ENCODE data around the gene FANCI.

Gene FANCI

GRCh38 chr15:89346516-89347231, 102.9 kb downstream of the FANCI start:
- no peak overlapping the region for H3K27ac ChIP-seq (ENCODE audit: low read depth, low read length)

GRCh38 chr15:89349206-89349558, 105.4 kb downstream of the FANCI start:
- no peak overlapping the region for H3K4ac ChIP-seq (ENCODE audit: low read depth, low read length)
- no peaks in the 10 kb centered on the region for H3K27me3 ChIP-seq (ENCODE audit: insufficient read depth, low read length, poor library complexity)
- no peak overlapping the region for H3K27ac ChIP-seq (ENCODE audit: low read depth, low read length)
- no peak overlapping the region for H4K8ac ChIP-seq (ENCODE audit: low read depth, low read length)
- no peak overlapping the region for H3K4me2 ChIP-seq (ENCODE audit: low read length)
- no peak overlapping the region for H4K5ac ChIP-seq (ENCODE audit: low read length)
- no peaks in the 10 kb centered on the region for H3K36me3 ChIP-seq (ENCODE audit: control insufficient read depth, insufficient read depth, low read length)
- H2AK5ac ChIP-seq (ENCODE audit: low read length): no peak overlapping the region
- H2BK15ac ChIP-seq (replicated peaks; ENCODE audit: low read depth): no peak overlapping the region
- no CpG with 5 or more reads among the region's 5 CpGs for WGBS (ENCODE audit: extremely low coverage, insufficient coverage, low lambda C conversion rate)
- H3K79me2 ChIP-seq (ENCODE audit: control insufficient read depth, insufficient read depth, low read length): no peaks in the 10 kb centered on the region
- H3K23ac ChIP-seq (ENCODE audit: low read length): no peak overlapping the region
- no peak for DNase-seq
- H3K4me1 ChIP-seq (ENCODE audit: control insufficient read depth, low read depth, low read length): no peaks in the 10 kb centered on the region
- no peak overlapping the region for H2BK120ac ChIP-seq (ENCODE audit: low read depth, low read length)
- H3K9ac ChIP-seq (ENCODE audit: low read length): no peak overlapping the region
- no peak overlapping the region for H3K56ac ChIP-seq (ENCODE audit: low read length)
- no peaks in the 10 kb centered on the region for H3K79me1 ChIP-seq (ENCODE audit: low read length)
- no peak overlapping the region for H2BK5ac ChIP-seq (ENCODE audit: low read length)
- H3K4me3 ChIP-seq (ENCODE audit: low read length): no peak overlapping the region
- H3K18ac ChIP-seq (ENCODE audit: low read length): no peak overlapping the region

More at GRCh38 chr15:89346516-89347231, 102.9 kb downstream of the FANCI start:
- H3K56ac ChIP-seq (ENCODE audit: low read length): no peak overlapping the region
- no peaks in the 10 kb centered on the region for H3K79me1 ChIP-seq (ENCODE audit: low read length)
- H3K4me2 ChIP-seq (ENCODE audit: low read length): no peak overlapping the region
- no peak overlapping the region for H3K4ac ChIP-seq (ENCODE audit: low read depth, low read length)
- no CpG with 5 or more reads among the region's 10 CpGs for WGBS (ENCODE audit: extremely low coverage, insufficient coverage, low lambda C conversion rate)
- H2BK5ac ChIP-seq (ENCODE audit: low read length): no peak overlapping the region
- H4K8ac ChIP-seq (ENCODE audit: low read depth, low read length): no peak overlapping the region
- no peaks in the 10 kb centered on the region for H3K4me1 ChIP-seq (ENCODE audit: control insufficient read depth, low read depth, low read length)
- H4K5ac ChIP-seq (ENCODE audit: low read length): no peak overlapping the region
- no peak overlapping the region for H3K23ac ChIP-seq (ENCODE audit: low read length)
- DNase-seq: peak; percentile 76
- no peak overlapping the region for H2BK120ac ChIP-seq (ENCODE audit: low read depth, low read length)
- no peak overlapping the region for H3K18ac ChIP-seq (ENCODE audit: low read length)
- H3K27me3 ChIP-seq (ENCODE audit: insufficient read depth, low read length, poor library complexity): no peaks in the 10 kb centered on the region
- no peak overlapping the region for H3K9ac ChIP-seq (ENCODE audit: low read length)
- no peaks in the 10 kb centered on the region for H3K79me2 ChIP-seq (ENCODE audit: control insufficient read depth, insufficient read depth, low read length)
- no peak overlapping the region for H2BK15ac ChIP-seq (replicated peaks; ENCODE audit: low read depth)
- no peak overlapping the region for H2AK5ac ChIP-seq (ENCODE audit: low read length)
- H3K36me3 ChIP-seq (ENCODE audit: control insufficient read depth, insufficient read depth, low read length): no peaks in the 10 kb centered on the region
- H3K4me3 ChIP-seq (ENCODE audit: low read length): no peak overlapping the region

GRCh38 chr15:89352476-89352875, 108.7 kb downstream of the FANCI start:
- Histone ChIP-seq H2AK5ac (ENCODE audit: low read length) (no peak overlapping the region), H2BK15ac (replicated peaks; ENCODE audit: low read depth) (no peak overlapping the region), H3K18ac (ENCODE audit: low read length) (no peak overlapping the region), H4K5ac (ENCODE audit: low read length) (no peak overlapping the region), H3K79me2 (ENCODE audit: control insufficient read depth, insufficient read depth, low read length) (no peaks in the 10 kb centered on the region), H3K36me3 (ENCODE audit: control insufficient read depth, insufficient read depth, low read length) (no peaks in the 10 kb centered on the region), H3K56ac (ENCODE audit: low read length) (no peak overlapping the region), H3K9ac (ENCODE audit: low read length) (no peak overlapping the region), H3K27me3 (ENCODE audit: insufficient read depth, low read length, poor library complexity) (peaks cover 4% of the 10 kb centered on the region), H3K23ac (ENCODE audit: low read length) (no peak overlapping the region), H3K4ac (ENCODE audit: low read depth, low read length) (no peak overlapping the region), H2BK5ac (ENCODE audit: low read length) (no peak overlapping the region), H3K4me1 (ENCODE audit: control insufficient read depth, low read depth, low read length) (no peaks in the 10 kb centered on the region), H3K27ac (ENCODE audit: low read depth, low read length) (no peak overlapping the region), H3K4me2 (ENCODE audit: low read length) (no peak overlapping the region), H3K4me3 (ENCODE audit: low read length) (no peak overlapping the region), H4K8ac (ENCODE audit: low read depth, low read length) (no peak overlapping the region), H3K79me1 (ENCODE audit: low read length) (no peaks in the 10 kb centered on the region), H2BK120ac (ENCODE audit: low read depth, low read length) (no peak overlapping the region)
- DNase-seq: no peak
- no CpG with 5 or more reads among the region's 4 CpGs for WGBS (ENCODE audit: extremely low coverage, insufficient coverage, low lambda C conversion rate)

GRCh38 chr15:89353991-89354390, 110.2 kb downstream of the FANCI start:
- Histone ChIP-seq H3K4me1 (ENCODE audit: control insufficient read depth, low read depth, low read length) (no peaks in the 10 kb centered on the region), H3K27me3 (ENCODE audit: insufficient read depth, low read length, poor library complexity) (peaks cover 13% of the 10 kb centered on the region), H3K56ac (ENCODE audit: low read length) (no peak overlapping the region), H2AK5ac (ENCODE audit: low read length) (no peak overlapping the region), H3K27ac (ENCODE audit: low read depth, low read length) (no peak overlapping the region), H3K4me2 (ENCODE audit: low read length) (no peak overlapping the region), H3K4ac (ENCODE audit: low read depth, low read length) (no peak overlapping the region), H2BK120ac (ENCODE audit: low read depth, low read length) (no peak overlapping the region), H2BK5ac (ENCODE audit: low read length) (no peak overlapping the region), H3K23ac (ENCODE audit: low read length) (no peak overlapping the region), H4K8ac (ENCODE audit: low read depth, low read length) (no peak overlapping the region), H3K9ac (ENCODE audit: low read length) (no peak overlapping the region), H4K5ac (ENCODE audit: low read length) (no peak overlapping the region), H3K4me3 (ENCODE audit: low read length) (no peak overlapping the region), H3K79me2 (ENCODE audit: control insufficient read depth, insufficient read depth, low read length) (no peaks in the 10 kb centered on the region), H3K36me3 (ENCODE audit: control insufficient read depth, insufficient read depth, low read length) (no peaks in the 10 kb centered on the region), H3K18ac (ENCODE audit: low read length) (no peak overlapping the region), H3K79me1 (ENCODE audit: low read length) (no peaks in the 10 kb centered on the region), H2BK15ac (replicated peaks; ENCODE audit: low read depth) (no peak overlapping the region)
- no CpG with 5 or more reads among the region's 2 CpGs for WGBS (ENCODE audit: extremely low coverage, insufficient coverage, low lambda C conversion rate)
- no peak for DNase-seq

- Histone ChIP-seq H3K27me3 (ENCODE audit: insufficient read depth, low read length, poor library complexity) (peaks cover 36% of the 10 kb centered on the region), H3K9ac (ENCODE audit: low read length) (no peak overlapping the region), H3K56ac (ENCODE audit: low read length) (no peak overlapping the region), H3K36me3 (ENCODE audit: control insufficient read depth, insufficient read depth, low read length) (no peaks in the 10 kb centered on the region), H4K5ac (ENCODE audit: low read length) (no peak overlapping the region), H2BK15ac (replicated peaks; ENCODE audit: low read depth) (no peak overlapping the region), H3K18ac (ENCODE audit: low read length) (no peak overlapping the region), H3K4me3 (ENCODE audit: low read length) (no peak overlapping the region), H3K4me2 (ENCODE audit: low read length) (no peak overlapping the region), H3K79me2 (ENCODE audit: control insufficient read depth, insufficient read depth, low read length) (no peaks in the 10 kb centered on the region), H2AK5ac (ENCODE audit: low read length) (no peak overlapping the region), H3K4me1 (ENCODE audit: control insufficient read depth, low read depth, low read length) (no peaks in the 10 kb centered on the region), H3K4ac (ENCODE audit: low read depth, low read length) (no peak overlapping the region), H2BK5ac (ENCODE audit: low read length) (no peak overlapping the region), H4K8ac (ENCODE audit: low read depth, low read length) (no peak overlapping the region), H2BK120ac (ENCODE audit: low read depth, low read length) (no peak overlapping the region), H3K23ac (ENCODE audit: low read length) (no peak overlapping the region), H3K27ac (ENCODE audit: low read depth, low read length) (no peak overlapping the region), H3K79me1 (ENCODE audit: low read length) (no peaks in the 10 kb centered on the region)
- DNase-seq: no peak
- no CpG with 5 or more reads among the region's 13 CpGs for WGBS (ENCODE audit: extremely low coverage, insufficient coverage, low lambda C conversion rate)
These were observed 113.0 kb downstream of the FANCI start for GRCh38 chr15:89356634-89357298.

- H3K18ac ChIP-seq (ENCODE audit: low read length): no peak overlapping the region
- H3K4ac ChIP-seq (ENCODE audit: low read depth, low read length): no peak overlapping the region
- no peaks in the 10 kb centered on the region for H3K79me2 ChIP-seq (ENCODE audit: control insufficient read depth, insufficient read depth, low read length)
- H3K79me1 ChIP-seq (ENCODE audit: low read length): no peaks in the 10 kb centered on the region
- no CpG with 5 or more reads among the region's 16 CpGs for WGBS (ENCODE audit: extremely low coverage, insufficient coverage, low lambda C conversion rate)
- no peak overlapping the region for H2BK15ac ChIP-seq (replicated peaks; ENCODE audit: low read depth)
- H3K27me3 ChIP-seq (ENCODE audit: insufficient read depth, low read length, poor library complexity): peaks cover 52% of the 10 kb centered on the region
- no peak overlapping the region for H3K4me3 ChIP-seq (ENCODE audit: low read length)
- no peak overlapping the region for H3K27ac ChIP-seq (ENCODE audit: low read depth, low read length)
- no peak overlapping the region for H3K56ac ChIP-seq (ENCODE audit: low read length)
- no peak overlapping the region for H2BK5ac ChIP-seq (ENCODE audit: low read length)
- no peak overlapping the region for H4K8ac ChIP-seq (ENCODE audit: low read depth, low read length)
- no peak overlapping the region for H2AK5ac ChIP-seq (ENCODE audit: low read length)
- no peak overlapping the region for H4K5ac ChIP-seq (ENCODE audit: low read length)
- H3K9ac ChIP-seq (ENCODE audit: low read length): no peak overlapping the region
- no peak overlapping the region for H3K4me2 ChIP-seq (ENCODE audit: low read length)
- no peak overlapping the region for H2BK120ac ChIP-seq (ENCODE audit: low read depth, low read length)
- no peaks in the 10 kb centered on the region for H3K36me3 ChIP-seq (ENCODE audit: control insufficient read depth, insufficient read depth, low read length)
- no peak for DNase-seq
- no peak overlapping the region for H3K23ac ChIP-seq (ENCODE audit: low read length)
- no peaks in the 10 kb centered on the region for H3K4me1 ChIP-seq (ENCODE audit: control insufficient read depth, low read depth, low read length)
These were observed 114.6 kb downstream of the FANCI start for GRCh38 chr15:89358435-89358754.

Measured in mesendoderm (in vitro differentiated cells).